Measurements from ENCODE around the gene C16orf92.
"Not testable (repeated sequence)": the region's sequence is repeated elsewhere in the genome, so short reads cannot be mapped to it uniquely, and the experiment has no call there.

The C16orf92 gene

GRCh38 chr16:30005341-30006094, 17.5 kb upstream of the C16orf92 start:
- DNase-seq = peak; percentile 57

DNA sequence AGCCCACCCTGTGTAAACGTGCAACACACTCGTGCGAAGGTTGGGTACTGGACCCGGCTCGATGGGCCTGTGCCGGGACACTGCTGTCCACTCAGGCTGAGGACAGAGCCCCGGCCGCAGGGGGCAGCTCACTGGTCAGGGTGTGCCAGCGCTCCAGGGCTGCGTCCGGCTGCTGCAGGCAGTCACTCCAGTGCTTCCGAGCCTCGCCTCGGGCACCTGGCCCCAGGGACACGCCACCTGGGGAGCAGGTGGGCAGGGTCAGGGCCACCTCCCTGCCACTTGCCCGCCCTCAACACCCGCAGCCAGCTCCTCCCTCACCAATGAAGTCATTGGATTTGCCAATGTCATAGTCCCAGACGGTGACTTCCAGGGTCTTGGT, 16.9 kb upstream of the C16orf92 start:
- no peak for DNase-seq

DNA sequence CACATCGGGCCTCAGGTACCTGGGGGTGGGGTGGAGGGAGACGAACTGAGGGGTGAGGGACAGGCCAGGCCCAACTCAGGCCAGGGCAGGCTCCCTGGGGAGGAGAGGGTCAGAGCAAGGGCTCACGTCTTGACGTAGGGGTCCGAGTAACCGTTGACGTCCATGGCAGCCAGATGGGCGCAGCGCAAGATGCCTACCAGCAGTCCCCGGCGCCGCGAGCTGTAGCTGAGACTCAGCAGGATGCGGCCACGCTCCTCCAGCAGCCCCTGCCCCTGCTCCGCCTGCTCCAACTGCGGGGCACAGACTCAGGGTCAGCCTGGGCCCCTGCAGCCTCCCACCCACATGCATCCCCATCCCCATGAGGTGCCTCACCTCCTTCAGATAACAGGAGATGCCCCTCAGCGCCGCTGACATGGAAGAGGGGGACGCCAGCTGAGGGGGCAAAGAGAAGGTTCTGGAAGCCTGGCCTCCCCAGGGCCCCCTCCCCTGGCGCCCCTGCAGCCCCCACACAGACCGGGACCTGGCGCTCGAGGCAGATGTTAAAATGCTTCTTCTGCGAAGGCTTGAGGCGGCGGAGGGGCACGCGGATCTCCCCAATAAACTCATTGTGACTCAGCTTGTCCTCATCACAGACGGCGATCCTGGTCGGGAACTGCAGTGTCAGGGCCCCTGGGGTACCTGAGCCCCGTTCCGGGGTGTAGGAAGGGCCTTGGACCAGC, 16.2 kb upstream of the C16orf92 start:
- DNase-seq = no peak

DNA sequence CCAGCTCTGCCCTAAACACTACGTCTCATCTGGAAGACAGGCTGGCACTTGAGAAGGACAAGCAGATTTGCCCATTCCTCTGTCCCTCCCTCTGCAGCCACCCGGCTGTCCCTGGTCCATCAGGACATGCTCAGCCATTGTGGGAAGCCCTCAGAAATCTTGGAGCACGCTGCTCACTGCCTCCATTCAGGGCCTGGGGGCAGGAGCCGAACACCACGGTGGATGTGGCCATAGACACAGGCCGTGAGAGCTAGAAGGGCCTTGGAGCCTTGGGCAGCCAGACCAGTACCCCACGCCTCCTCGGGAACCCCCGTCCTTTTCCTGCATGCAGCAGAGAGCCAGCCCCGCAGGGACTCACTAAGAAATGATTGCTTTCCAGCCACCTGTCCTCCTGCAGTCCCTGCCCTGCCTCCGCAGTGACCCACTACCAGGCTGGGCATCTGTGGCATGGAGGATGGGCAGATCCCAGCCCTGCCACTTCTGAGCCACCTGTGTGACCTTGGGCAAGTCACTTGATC, 15.6 kb upstream of the C16orf92 start:
- no peak for DNase-seq

DNA sequence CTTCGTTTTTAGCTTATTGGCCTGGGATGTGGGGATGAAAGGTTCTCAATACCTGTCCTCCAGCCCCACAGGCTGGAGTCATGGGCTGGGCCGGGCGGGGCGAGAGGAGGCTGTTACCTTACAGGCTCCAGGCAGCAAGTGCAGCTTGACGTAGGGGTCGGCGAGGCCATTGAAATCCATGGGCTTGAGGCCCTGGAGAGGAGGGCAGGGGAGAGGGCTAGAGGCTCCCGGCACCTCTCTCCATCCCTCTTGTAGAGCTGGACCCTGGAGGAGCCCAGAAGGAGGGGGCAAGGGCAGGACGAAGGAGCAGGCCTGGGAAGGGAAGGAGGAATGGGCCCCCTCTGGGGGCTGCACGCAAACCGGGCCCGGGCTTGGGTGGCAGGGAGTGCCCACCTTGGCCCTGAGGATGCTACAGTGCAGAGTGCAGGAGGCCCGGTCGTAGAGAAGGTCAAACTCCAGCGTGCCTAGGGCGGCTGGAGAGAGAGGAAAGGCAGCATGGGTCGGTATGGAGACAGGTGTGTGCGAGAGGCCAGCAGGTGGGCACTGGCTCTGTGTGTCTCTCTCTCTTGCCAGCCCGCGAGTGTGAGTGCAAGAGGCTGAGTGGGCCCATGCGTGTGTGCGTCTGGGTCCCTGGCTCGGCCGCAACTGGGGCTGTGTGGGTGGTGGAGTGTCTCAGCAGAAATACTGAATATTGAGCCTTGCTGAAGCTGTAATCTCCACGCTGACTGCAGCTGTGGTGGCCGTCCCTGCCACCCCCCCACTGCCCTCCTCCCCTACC, 13.7 kb upstream of the C16orf92 start:
- no peak for DNase-seq

DNA sequence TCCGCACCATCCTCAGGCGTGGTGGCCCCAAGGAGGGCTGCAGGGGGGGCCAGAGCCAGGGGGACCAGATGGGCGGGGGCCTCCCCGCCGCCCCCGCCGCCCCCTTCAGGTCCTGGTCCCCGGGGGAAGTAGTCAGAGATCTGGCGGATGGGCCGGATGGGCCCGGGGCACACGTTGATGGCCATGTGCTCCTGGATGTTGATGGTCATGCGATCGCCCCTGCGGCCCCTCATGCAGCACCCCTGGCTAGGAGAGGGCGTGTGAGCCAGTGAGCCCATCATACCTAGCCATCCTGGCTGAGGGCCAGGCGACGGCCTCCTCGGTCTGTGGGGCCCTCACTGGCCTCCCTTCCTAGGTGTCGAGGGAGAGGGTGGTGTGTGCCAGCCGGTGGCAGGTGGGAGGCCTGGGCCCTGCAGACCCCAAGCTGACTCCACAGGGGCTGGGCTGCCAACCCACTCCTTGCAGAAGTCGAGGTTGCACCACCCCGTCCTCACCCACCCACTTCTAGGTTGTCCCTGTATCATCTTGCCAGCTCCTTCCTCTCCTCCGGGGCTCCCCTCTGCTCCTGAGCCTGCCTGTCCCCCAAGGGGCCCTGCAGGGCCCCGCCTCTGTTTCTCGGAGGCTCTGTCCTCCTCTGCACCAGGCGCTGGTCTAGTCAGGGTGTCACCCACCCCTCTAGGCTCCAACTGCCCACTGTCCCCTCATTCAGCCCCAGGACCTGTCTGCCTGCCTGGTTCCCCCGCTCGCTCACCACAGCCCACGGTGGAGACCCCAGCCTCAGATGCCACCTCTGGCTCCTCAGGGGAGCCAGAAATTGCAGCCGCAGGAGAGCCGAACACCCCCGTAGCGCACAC, 12.8 kb upstream of the C16orf92 start:
- no peak for DNase-seq

GRCh38 chr16:30010844-30011713, 11.9 kb upstream of the C16orf92 start, which contains the start of gene DOC2A:
Gene DOC2A, minus strand, starts transcription at chr16:30011027. Its CDS starts 805 bp downstream, at chr16:30010222.
- DNase-seq = peak; percentile 26

DNA sequence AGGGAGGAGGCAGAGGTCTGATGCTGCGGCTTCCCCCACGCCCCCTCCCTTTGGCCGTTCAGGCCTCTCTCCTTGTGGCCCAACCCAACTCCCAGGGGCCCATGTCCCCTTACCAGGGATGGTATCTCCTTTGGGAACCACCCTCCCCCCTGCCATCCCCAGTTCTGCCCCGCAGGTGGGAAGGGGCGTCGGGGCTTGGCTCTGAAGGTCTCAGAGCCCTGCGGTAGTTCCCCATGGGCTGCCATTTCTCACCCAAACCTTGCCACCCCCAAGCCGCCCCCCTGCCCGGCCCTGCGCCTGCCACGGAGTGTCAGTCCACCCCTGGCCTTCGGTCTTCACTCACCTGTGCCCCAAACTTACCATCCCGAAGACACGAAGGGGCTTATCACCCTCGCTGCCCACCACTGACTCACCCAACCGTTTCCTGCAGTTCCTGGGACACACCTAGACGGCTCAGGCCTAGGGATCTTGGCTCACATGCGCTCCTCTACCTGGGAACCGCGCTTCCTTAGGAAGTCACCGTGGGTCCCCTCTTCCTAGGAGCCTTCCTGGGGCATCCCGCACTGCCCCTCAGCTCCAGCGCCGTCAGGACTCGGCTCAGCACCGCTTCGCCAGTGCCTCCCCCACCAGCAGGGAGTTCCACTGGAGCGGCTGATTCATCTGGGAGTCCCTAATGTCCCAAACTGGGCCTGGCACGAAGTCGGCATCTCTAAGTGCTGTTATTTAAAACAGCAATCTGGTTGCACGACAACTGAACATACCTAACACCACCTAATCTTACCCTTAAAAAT, 11.1 kb upstream of the C16orf92 start:
- no peak for DNase-seq

DNA sequence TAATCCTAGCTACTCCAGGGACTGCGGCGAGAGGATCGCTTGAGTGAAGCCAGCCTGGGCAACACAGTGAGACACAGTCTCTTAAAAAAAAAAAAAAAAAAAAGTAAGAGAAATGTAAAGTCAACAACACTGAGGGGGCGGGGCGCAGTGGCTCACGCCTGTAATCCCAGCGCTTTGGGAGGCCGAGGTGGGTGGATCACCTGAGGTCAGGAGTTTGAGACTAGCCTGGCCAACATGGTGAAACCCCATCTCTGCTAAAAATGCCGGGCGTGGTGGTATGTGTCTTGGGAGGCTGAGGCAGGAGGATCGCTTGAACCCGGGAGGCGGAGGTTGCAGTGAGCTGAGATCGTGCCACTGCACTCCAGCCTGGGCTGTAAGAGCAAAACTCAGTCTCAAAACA, 10.4 kb upstream of the C16orf92 start:
- not testable (repeated sequence) for DNase-seq

GRCh38 chr16:30015450-30015849, 7.5 kb upstream of the C16orf92 start:
- DNase-seq = not testable (repeated sequence)

DNA sequence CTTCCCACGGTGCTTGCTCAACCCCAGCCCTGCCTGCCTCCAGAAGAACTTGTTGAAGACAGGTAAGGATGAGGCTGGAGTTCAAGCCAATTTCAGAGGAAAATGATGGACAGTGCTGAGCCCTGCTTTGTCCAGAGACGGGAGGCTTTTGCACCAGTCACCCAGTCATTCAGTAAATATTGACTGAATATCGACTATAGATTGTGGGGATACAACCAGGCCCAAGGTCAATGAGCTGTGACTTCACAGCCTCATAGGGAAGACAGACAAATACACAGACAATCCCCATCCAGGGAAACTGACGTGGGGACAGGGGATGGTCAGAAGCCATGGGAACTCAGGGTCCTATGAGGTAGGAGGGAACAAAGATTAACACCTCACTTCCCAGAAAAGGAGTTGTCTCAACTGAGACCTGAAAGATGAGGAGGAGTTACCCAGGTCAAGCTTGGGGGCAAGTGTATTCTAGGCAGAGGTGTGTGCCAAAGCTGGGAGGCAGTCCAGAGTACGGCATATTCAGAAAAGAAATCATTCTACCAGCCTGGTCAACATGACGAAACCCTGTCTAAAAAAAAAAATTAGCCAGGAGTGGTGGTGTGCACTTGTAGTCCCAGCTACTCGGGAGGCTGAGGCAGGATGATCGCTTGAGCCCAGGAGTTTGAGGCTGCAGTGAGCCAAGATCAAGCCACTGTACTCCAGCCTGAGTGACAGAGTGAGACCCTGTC, 6.3 kb upstream of the C16orf92 start:
- no peak for DNase-seq

DNA sequence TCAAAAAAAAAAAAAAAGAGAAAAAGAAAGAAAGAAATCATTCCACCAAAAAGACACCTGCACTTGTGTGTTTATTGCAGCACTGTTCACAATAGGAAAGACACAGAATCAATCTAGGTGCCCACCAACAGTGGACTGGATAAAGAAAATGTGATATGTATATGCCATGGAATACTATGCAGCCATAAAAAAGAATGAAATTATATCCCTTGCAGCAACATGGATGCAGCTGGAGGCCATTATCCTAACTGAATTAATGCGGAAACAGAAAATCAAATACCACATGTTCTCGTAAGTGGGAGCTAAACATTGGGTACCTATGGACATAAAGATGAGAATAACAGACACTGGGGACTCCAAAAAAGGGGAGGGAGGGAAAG, 5.7 kb upstream of the C16orf92 start:
- DNase-seq = no peak

- not testable (repeated sequence) for DNase-seq
Measured at GRCh38 chr16:30017937-30018336, 5.1 kb upstream of the C16orf92 start.

DNA sequence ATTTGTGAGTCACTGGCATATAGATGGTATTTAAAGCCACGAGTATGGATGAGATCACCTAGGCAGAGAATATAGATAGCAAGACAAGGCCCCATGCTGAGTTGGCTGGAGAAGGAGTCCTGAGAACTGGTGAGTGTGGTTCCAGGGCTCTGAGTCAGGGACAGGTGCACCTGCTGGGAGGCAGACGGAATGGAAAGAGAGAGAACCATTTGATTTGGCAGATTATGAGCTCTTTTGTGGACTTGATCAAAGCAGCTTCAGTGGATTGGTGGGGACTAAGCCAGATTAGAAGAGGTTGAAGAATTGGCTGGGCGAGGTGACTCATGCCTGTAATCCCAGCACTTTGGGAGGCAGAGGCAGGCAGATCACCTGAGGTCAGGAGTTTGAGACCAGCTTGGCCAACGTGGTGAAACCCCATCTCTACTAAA, 4.3 kb upstream of the C16orf92 start:
- DNase-seq = no peak

- DNase-seq = no peak
Measured at GRCh38 chr16:30023586-30023985, 588 bp downstream of the C16orf92 start.

GRCh38 chr16:30024451-30024850, 1.5 kb downstream of the C16orf92 start:
- DNase-seq = no peak

DNA sequence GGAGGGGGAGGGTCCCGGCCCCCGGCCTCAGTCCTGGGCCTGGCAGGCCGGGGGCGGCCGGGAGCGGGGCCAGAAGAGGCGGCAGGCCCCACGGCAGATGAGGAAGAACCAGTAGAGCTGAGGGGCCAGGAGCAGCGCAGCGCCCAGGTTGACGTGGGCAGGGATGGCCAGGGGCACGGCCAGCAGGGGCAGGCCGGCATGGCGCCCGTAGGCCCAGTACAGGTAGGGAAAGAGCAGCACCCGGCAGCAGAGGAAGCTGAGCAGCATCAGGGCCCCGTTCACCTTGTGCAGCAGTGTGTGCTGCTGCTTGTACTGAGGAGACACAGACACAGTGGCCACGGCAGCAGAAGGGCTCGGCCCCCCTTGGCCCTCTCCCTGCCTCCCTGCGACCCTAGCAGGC, 2.2 kb downstream of the C16orf92 start:
- DNase-seq = no peak

DNA sequence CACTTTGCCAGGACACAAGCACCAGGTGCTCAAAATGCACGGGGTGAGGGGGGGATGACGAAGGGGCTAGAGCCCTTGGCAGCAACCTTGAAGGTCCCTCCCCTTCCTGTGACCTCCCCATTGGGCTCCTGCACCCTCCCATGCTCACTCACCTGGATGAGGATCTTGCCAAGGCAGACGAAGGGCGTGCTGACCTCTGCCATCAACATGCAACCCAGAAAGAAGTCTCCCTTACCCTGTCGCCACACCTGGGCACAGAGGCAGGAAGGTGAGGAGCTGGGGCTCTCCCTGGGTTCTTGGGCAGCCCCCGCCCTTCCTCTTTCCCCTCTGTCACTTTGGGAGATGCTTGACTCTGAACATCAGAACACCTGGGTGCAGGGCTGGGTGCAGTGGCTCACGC, 2.6 kb downstream of the C16orf92 start:
- DNase-seq = no peak

GRCh38 chr16:30026449-30026848, 3.5 kb downstream of the C16orf92 start:
- no peak for DNase-seq
